A673 (cell line): ENCODE measurements around the gene PER2. TPM values are rescaled to one million over a fixed set of nuclear protein-coding genes. Genes with fewer than 3 reads are reported as not detected.

Experiments used
- BruUV-seq: library from RNA; stranded (reverse); fragments of 400-500 nt; replicated peaks from 2 replicates; lab custom pipeline; 2021; lab: Mats Ljungman, UMichigan
- CTCF ChIA-PET: fragments of 300-600 bp; sonication (Branson Sonifier 250); formaldehyde crosslinking; loops from one replicate; lab custom pipeline; 2022; ENCODE audit warnings: antibody characterized with exemption; lab: Charles Lee
- POLR2A ChIA-PET: fragments of 300-600 bp; sonication (Branson Sonifier 250); formaldehyde crosslinking; loops from one replicate; lab custom pipeline; 2022; ENCODE audit warnings: antibody characterized with exemption; ENCODE audit not compliant: low non-redundant PET; lab: Charles Lee
- DNase-seq: peaks from one replicate; pipeline ENCODE4 v3.0.0-alpha.2; 2015; ENCODE audit warnings: low spot score
- H3K27ac ChIP-seq: fragments of 200-600 bp; sonication (generic); 2 replicates; pipeline ENCODE4 v1.5.1; 2016; ENCODE audit warnings: mixed run types, low read depth, mild to moderate bottlenecking, mixed read lengths, antibody characterized with exemption, low read length; ENCODE audit not compliant: poor library complexity, severe bottlenecking
- H3K27me3 ChIP-seq: fragments of 200-600 bp; sonication (generic); replicated peaks from 2 replicates; pipeline ENCODE4 v1.6.1; 2017; ENCODE audit warnings: mixed run types, low read depth, mild to moderate bottlenecking, mixed read lengths, antibody characterized with exemption, low read length; ENCODE audit not compliant: insufficient read depth, poor library complexity
- H3K36me3 ChIP-seq: fragments of 200-600 bp; sonication (generic); 2 replicates; pipeline ENCODE4 v1.6.1; 2016; ENCODE audit warnings: mixed run types, mild to moderate bottlenecking, mixed read lengths, antibody characterized with exemption, low read length; ENCODE audit not compliant: insufficient read depth, poor library complexity, severe bottlenecking
- H3K4me1 ChIP-seq: fragments of 200-600 bp; sonication (generic); 2 replicates; pipeline ENCODE4 v1.6.1; 2017; ENCODE audit warnings: mixed run types, mild to moderate bottlenecking, mixed read lengths, antibody characterized with exemption, low read length; ENCODE audit not compliant: insufficient read depth, poor library complexity, severe bottlenecking
- H3K4me3 ChIP-seq: fragments of 200-600 bp; sonication (generic); 2 replicates; pipeline ENCODE4 v1.5.1; 2016; ENCODE audit warnings: low read depth, mixed run types, mild to moderate bottlenecking, mixed read lengths, low read length; ENCODE audit not compliant: poor library complexity, severe bottlenecking
- H3K9me3 ChIP-seq: fragments of 200-600 bp; sonication (generic); 2 replicates; pipeline ENCODE4 v1.6.1; 2016; ENCODE audit warnings: mixed run types, low read depth, mild to moderate bottlenecking, mixed read lengths, antibody characterized with exemption, low read length; ENCODE audit not compliant: poor library complexity, severe bottlenecking
- EZH2 ChIP-seq: fragments of 200-600 bp; sonication (generic); IDR thresholded peaks from 2 replicates; pipeline ENCODE4 v1.6.1; 2017; ENCODE audit warnings: borderline replicate concordance, low read depth, mild to moderate bottlenecking, mixed read lengths, antibody characterized with exemption, low read length; ENCODE audit not compliant: poor library complexity, severe bottlenecking
- intact Hi-C: fragments of 100-400 bp; cut with micrococcal nuclease; formaldehyde crosslinking; loops from one replicate; pipeline ENCODE4 v1.10.0; 2022; ENCODE audit not compliant: unreplicated experiment
- total RNA-seq: library from RNA; stranded (reverse); gene quantifications from 2 replicates; pipeline ENCODE4 v1.2.3, GENCODE V29; 2021
- TF ChIP-seq, protein P1 (sequence below): fragments of 300-800, 200-600 bp; sonication (generic); conservative IDR thresholded peaks from 2 replicates; pipeline ENCODE4 v1.5.1; 2017; ENCODE audit warnings: low read depth, mild to moderate bottlenecking, antibody characterized with exemption, low read length, moderate library complexity, mixed read lengths

Gene PER2
- total RNA-seq, 1 experiment from 2014 or later = 7.5 TPM

DNA sequence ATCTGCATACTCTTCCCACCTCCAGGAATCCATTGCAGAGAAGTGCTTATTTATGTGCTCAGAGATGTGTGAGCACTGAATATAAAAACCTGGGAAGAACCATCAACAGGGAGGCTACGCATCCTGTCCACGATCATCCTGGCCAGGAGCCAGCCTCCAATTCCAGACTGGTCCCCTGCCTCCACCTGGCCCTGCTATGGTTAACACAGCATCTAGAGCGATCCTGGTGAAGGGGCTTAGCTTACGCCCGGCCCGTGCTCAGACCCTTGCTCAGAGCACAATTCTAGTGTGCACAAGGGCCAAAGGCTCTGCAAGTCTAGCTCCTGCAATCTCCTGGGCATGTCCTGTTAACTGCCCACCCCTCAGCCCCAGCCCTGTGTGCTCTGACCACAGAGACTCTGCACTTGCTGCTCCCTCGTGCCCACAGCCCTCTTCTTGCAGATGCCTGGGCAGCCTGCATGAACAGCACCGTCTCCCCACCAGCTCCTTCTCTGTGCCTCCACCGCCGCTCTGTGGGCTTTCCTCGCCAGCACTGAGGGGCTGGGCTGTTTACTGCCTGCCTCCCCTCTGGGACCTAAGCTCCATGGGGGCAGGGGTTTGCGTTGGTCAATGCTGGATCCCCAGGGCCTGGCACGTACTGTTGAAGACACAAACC lies 6.5 kb downstream of the PER2 start:
- BruUV-seq = no TSS peak
- ChIA-PET POLR2A (no interaction called here), CTCF (no interaction called here)
- no peak for DNase-seq
- H3K4me3 ChIP-seq = no peak overlapping the region
- H3K27ac ChIP-seq = no peak overlapping the region
- H3K36me3 ChIP-seq = no peaks in the 10 kb centered on the region
- peaks cover 10% of the 10 kb centered on the region for H3K4me1 ChIP-seq
- H3K27me3 ChIP-seq = no peaks in the 10 kb centered on the region
- TF ChIP-seq EZH2 = no peak
- TF ChIP-seq, protein P1, sequence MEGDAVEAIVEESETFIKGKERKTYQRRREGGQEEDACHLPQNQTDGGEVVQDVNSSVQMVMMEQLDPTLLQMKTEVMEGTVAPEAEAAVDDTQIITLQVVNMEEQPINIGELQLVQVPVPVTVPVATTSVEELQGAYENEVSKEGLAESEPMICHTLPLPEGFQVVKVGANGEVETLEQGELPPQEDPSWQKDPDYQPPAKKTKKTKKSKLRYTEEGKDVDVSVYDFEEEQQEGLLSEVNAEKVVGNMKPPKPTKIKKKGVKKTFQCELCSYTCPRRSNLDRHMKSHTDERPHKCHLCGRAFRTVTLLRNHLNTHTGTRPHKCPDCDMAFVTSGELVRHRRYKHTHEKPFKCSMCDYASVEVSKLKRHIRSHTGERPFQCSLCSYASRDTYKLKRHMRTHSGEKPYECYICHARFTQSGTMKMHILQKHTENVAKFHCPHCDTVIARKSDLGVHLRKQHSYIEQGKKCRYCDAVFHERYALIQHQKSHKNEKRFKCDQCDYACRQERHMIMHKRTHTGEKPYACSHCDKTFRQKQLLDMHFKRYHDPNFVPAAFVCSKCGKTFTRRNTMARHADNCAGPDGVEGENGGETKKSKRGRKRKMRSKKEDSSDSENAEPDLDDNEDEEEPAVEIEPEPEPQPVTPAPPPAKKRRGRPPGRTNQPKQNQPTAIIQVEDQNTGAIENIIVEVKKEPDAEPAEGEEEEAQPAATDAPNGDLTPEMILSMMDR = no peak
- no peaks in the 10 kb centered on the region for H3K9me3 ChIP-seq
- intact Hi-C loops = no loop called here

DNA sequence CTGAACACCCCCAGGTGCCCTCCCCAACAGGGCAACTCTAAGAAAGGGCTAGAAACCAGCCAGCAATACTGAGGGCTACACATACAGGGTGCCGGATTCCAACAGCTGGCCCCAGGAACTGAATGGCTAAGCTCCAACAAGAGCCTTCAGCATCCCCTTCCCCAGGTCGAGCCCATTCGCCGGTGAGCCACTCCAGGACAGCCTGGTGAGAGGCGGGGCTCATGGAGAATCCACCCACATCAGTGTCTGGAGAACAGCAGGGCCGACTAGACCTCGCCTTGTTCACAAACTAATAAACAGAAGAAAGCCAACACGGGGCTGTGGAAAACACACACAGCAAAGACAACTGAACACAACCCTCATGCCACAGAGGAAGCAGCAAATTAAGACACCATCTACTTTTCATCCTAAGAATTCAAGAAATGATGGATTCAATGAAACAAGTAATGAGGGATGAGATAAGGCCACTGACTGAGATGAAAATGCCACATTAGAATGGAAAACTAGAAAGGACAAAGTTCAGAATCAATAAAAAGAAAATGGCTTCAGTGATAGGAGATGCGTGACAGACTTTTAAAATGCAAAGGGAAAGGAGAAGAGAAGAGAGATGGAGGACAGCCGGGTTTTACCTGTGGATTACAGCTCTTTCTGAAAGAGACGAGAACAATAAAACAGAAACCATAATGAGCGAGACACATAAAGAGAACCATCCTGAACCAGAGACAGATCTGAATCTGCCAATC lies 8.2 kb downstream of the PER2 start:
- POLR2A ChIA-PET = no interaction called here
- Histone ChIP-seq H3K9me3 (no peaks in the 10 kb centered on the region), H3K4me3 (no peak overlapping the region), H3K27ac (no peak overlapping the region), H3K36me3 (no peaks in the 10 kb centered on the region), H3K4me1 (peaks cover 10% of the 10 kb centered on the region), H3K27me3 (no peaks in the 10 kb centered on the region)
- no peak for DNase-seq
- no TSS peak for BruUV-seq
- intact Hi-C loops = no loop called here
- no peak for TF ChIP-seq EZH2
- TF ChIP-seq, protein P1 = no peak
- CTCF ChIA-PET = no interaction called here

DNA sequence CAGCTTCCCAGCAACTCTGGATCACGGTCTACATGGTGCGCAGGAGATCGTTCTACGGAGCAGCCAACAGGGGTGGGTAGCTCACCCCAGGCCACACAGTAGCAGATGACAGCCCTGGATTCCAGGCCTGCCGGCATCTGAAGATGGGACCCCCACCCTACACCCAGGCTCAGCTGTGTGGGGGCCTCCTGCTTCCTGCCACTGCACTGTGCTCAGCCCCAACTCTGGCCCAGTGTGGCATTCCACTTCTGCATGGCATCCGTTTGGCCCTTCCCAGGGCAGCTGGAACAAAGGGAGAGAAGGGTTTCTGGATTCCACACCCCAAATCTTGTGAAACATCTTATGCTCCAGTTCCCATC lies 9.1 kb downstream of the PER2 start:
- ChIA-PET CTCF (no interaction called here), POLR2A (no interaction called here)
- H3K4me1 ChIP-seq = peaks cover 10% of the 10 kb centered on the region
- no peaks in the 10 kb centered on the region for H3K36me3 ChIP-seq
- no peaks in the 10 kb centered on the region for H3K9me3 ChIP-seq
- no peak overlapping the region for H3K27ac ChIP-seq
- no peaks in the 10 kb centered on the region for H3K27me3 ChIP-seq
- BruUV-seq = no TSS peak
- TF ChIP-seq, protein P1 = no peak
- no peak for TF ChIP-seq EZH2
- H3K4me3 ChIP-seq = no peak overlapping the region
- intact Hi-C loops = no loop called here
- no peak for DNase-seq
